Mononuclear cell (primary cell): ENCODE data around the gene KRTAP2-3. TPM values are rescaled to one million over a fixed set of nuclear protein-coding genes. Genes with fewer than 3 reads are reported as not detected.

Source experiments
- H3K27me3 ChIP-seq: 2 replicates; pipeline ENCODE4 v1.6.0; 2011; ENCODE audit warnings: low read length, control low read depth; ENCODE audit not compliant: insufficient read depth
- H3K4me1 ChIP-seq: 2 replicates; pipeline ENCODE4 v1.5.1; 2011; ENCODE audit warnings: mild to moderate bottlenecking, low read length, control low read depth; ENCODE audit not compliant: insufficient read depth
- H3K4me3 ChIP-seq: 2 replicates; pipeline ENCODE4 v1.5.1; 2011; ENCODE audit warnings: mild to moderate bottlenecking, low read length, moderate library complexity
- H3K9me3 ChIP-seq: 2 replicates; pipeline ENCODE4 v1.5.1; 2011; ENCODE audit warnings: low read depth, mild to moderate bottlenecking, control low read depth, low read length
- total RNA-seq: library from RNA; depleted of rRNA; stranded (reverse); fragments of >200 nt; gene quantifications from one replicate; pipeline ENCODE4 v1.2.3, GENCODE V29; 2012

KRTAP2-3 gene
- total RNA-seq, 1 donor = not detected

DNA sequence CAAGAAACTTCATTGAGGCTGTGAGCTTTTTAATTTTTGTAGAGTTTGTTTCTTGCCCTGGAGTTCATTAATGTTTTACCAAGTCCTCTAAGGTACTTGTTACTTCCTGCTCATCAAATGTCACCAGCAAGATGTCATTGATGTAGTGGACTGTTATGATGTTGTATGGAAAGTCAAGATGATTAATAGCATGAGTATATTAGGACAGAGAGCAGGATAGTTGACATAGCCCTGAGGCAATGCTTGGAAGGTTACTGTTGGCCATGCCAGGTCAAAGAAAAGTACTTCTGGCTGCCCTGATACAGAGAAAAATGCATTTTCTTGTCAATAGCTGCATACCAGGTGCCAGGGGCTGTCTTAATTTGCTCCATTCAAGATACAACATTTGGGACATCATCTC lies 39.6 kb downstream of the KRTAP2-3 start:
- Histone ChIP-seq H3K9me3 (no peaks in the 10 kb centered on the region), H3K4me3 (no peak overlapping the region), H3K27me3 (no peaks in the 10 kb centered on the region)

GRCh38 chr17:41019415-41019814 lies 40.5 kb downstream of the KRTAP2-3 start:
- Histone ChIP-seq H3K27me3 (no peaks in the 10 kb centered on the region), H3K4me3 (no peak overlapping the region), H3K4me1 (no peaks in the 10 kb centered on the region), H3K9me3 (no peaks in the 10 kb centered on the region)

More for the DNA sequence above, 39.6 kb downstream of the KRTAP2-3 start:
- no peaks in the 10 kb centered on the region for H3K4me1 ChIP-seq

GRCh38 chr17:41018541-41018940 lies 41.4 kb downstream of the KRTAP2-3 start:
- no peak overlapping the region for H3K4me3 ChIP-seq
- H3K4me1 ChIP-seq = no peaks in the 10 kb centered on the region
- no peaks in the 10 kb centered on the region for H3K27me3 ChIP-seq
- no peaks in the 10 kb centered on the region for H3K9me3 ChIP-seq

DNA sequence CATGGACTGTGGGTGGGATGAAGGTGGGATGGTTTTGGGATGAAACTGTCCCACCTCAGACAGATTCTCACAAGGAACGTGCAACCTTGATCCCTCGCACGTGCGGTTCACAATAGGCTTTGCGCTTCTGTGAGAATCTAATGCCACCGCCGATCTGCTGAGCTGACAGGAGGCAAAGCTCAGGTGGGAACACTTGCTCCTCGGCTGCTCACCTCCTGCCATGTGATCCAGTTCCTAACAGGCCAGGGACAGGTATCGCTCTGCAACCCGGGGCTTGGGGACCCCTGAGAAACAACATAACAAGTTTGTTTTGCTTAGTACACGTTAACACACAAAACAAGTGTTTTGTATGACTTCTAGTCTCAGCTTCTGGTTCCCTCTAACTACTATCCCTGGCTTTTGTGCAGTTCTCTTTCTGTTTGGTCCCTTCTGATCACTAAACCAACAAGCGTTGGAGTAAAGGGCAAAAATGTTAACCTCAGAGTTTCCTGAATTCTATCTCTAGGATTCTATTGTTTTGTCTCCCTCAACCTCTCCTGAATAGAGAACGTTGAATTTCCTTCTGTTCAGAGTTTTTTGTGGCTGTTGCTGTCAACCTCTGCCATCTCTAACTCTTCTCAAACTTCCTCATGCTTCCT lies 43.2 kb downstream of the KRTAP2-3 start:
- Histone ChIP-seq H3K9me3 (no peaks in the 10 kb centered on the region), H3K4me1 (no peaks in the 10 kb centered on the region)

GRCh38 chr17:41015454-41015853 lies 44.5 kb downstream of the KRTAP2-3 start:
- no peak overlapping the region for H3K4me3 ChIP-seq
- no peaks in the 10 kb centered on the region for H3K27me3 ChIP-seq
- H3K9me3 ChIP-seq = no peaks in the 10 kb centered on the region
- H3K4me1 ChIP-seq = no peaks in the 10 kb centered on the region

More for the DNA sequence above, 43.2 kb downstream of the KRTAP2-3 start:
- Histone ChIP-seq H3K27me3 (no peaks in the 10 kb centered on the region), H3K4me3 (no peak overlapping the region)

GRCh38 chr17:41013606-41014005 lies 46.3 kb downstream of the KRTAP2-3 start:
- H3K4me3 ChIP-seq = no peak overlapping the region

DNA sequence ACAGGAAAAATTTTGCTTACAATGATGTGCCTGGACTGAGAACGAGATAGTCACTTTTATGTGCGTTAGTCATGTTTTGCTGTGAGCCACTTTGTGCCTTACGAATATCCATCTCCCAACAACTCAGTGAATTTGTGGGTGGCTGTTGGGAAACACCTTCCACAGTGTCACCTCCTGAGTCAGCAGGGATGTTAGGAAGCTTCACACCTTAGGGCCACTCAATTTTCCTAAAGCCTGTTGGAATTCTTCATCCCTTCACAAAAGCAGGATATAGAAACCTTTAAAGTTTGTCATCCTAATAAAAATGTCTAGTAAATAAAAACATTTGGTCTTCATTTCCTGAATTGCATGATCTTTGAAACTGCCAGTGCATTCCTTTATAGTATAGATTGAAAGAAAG lies 46.7 kb downstream of the KRTAP2-3 start:
- Histone ChIP-seq H3K4me3 (no peak overlapping the region), H3K4me1 (no peaks in the 10 kb centered on the region)

More at GRCh38 chr17:41013606-41014005, 46.3 kb downstream of the KRTAP2-3 start:
- Histone ChIP-seq H3K9me3 (no peaks in the 10 kb centered on the region), H3K4me1 (no peaks in the 10 kb centered on the region), H3K27me3 (no peaks in the 10 kb centered on the region)

DNA sequence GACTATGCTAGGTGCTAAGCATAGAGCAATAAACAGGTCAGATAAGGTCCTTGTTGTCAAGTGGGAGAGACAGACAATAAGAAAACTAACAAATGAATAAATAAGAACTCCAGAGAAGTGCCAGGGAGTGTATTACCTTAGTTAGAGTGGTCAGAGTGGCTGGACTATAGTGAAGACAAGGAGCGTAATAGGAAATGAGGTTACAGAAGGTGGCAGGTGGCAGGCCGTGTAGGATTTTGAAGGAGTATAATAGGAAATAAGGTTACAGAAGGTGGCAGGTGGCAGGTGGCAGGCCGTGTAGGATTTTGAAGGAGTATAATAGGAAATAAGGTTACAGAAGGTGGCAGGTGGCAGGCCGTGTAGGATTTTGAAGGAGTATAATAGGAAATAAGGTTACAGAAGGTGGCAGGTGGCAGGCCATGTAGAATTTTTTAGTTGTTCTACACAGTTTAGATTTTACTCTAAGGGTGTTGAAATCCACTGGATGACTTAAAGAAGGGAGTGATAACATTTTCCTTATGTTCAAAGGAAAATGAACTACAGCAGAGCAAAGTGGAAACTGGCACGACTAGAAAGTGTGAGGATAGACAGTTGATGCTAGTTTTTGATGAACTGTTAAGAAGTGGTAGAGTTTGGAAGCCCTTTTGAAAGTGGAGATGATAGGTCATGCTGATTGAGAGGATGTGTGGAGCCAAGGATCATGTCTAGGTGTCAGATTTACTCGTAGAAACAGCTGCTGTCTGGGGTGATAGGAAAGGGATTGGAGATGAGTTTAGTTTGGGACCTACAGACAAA lies 47.4 kb downstream of the KRTAP2-3 start:
- Histone ChIP-seq H3K4me3 (no peak overlapping the region), H3K4me1 (no peaks in the 10 kb centered on the region), H3K27me3 (no peaks in the 10 kb centered on the region), H3K9me3 (no peaks in the 10 kb centered on the region)

More for the DNA sequence above, 46.7 kb downstream of the KRTAP2-3 start:
- H3K27me3 ChIP-seq = no peaks in the 10 kb centered on the region
- no peaks in the 10 kb centered on the region for H3K9me3 ChIP-seq

DNA sequence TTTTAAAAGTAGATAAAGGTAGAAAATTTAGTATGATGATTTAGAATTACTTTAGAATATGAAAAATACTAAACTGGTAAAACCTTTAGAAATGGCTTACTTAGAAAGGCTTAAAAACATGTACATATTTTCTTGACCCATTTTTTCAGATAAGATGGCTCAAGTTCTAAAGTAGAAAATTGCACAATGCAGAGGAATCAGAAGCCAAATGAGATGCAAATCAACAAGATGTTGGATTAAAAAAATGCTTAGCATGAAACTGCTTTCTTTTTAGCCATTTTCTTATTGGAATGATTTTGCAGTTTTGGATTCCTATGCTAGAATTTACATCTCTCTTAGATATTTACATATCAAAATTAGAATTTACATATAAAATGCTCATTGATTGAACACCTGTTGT lies 49.5 kb downstream of the KRTAP2-3 start:
- Histone ChIP-seq H3K27me3 (peaks cover 2% of the 10 kb centered on the region), H3K4me1 (no peaks in the 10 kb centered on the region), H3K9me3 (no peaks in the 10 kb centered on the region), H3K4me3 (no peak overlapping the region)

GRCh38 chr17:41009936-41010335 lies 50.0 kb downstream of the KRTAP2-3 start:
- peaks cover 2% of the 10 kb centered on the region for H3K27me3 ChIP-seq
- no peak overlapping the region for H3K4me3 ChIP-seq
- no peaks in the 10 kb centered on the region for H3K9me3 ChIP-seq
- H3K4me1 ChIP-seq = no peaks in the 10 kb centered on the region

GRCh38 chr17:41009301-41009760 lies 50.6 kb downstream of the KRTAP2-3 start:
- Histone ChIP-seq H3K9me3 (no peaks in the 10 kb centered on the region), H3K4me3 (no peak overlapping the region), H3K4me1 (no peaks in the 10 kb centered on the region), H3K27me3 (peaks cover 2% of the 10 kb centered on the region)

Other genes starting within 250 kb of the KRTAP2-3 start
- 4.3 TPM for gene KRT10, start 237.5 kb downstream of the KRTAP2-3 start, total RNA-seq
- gene KRT12, start 192.9 kb downstream of the KRTAP2-3 start, total RNA-seq = not detected
- gene KRT20, start 174.9 kb downstream of the KRTAP2-3 start, total RNA-seq = not detected
- 0.52 TPM for gene KRT23, start 122.5 kb downstream of the KRTAP2-3 start, total RNA-seq
- not detected for gene KRT39, start 93.2 kb downstream of the KRTAP2-3 start, total RNA-seq
- gene KRT40, start 75.8 kb downstream of the KRTAP2-3 start, total RNA-seq = 0.10 TPM
- 0.31 TPM for gene KRTAP3-3, start 66.0 kb downstream of the KRTAP2-3 start, total RNA-seq
- not detected for gene KRTAP3-2, start 60.2 kb downstream of the KRTAP2-3 start, total RNA-seq
- not detected for gene KRTAP3-1, start 51.0 kb downstream of the KRTAP2-3 start, total RNA-seq
- not detected for gene KRTAP1-5, start 32.9 kb downstream of the KRTAP2-3 start, total RNA-seq
- gene KRTAP1-4, start 29.9 kb downstream of the KRTAP2-3 start, total RNA-seq = not detected
- gene KRTAP1-3, start 25.2 kb downstream of the KRTAP2-3 start, total RNA-seq = not detected
- gene KRTAP1-1, start 18.7 kb downstream of the KRTAP2-3 start, total RNA-seq = not detected
- not detected for gene KRTAP2-1, start 12.8 kb downstream of the KRTAP2-3 start, total RNA-seq
- gene KRTAP2-2, start 4.9 kb downstream of the KRTAP2-3 start, total RNA-seq = not detected
- not detected for gene KRTAP2-4, start 5.8 kb upstream of the KRTAP2-3 start, total RNA-seq
- not detected for gene KRTAP4-7, start 24.0 kb upstream of the KRTAP2-3 start, total RNA-seq
- gene KRTAP4-8, start 38.0 kb upstream of the KRTAP2-3 start, total RNA-seq = not detected
- not detected for gene KRTAP4-16, start 42.1 kb upstream of the KRTAP2-3 start, total RNA-seq
- gene KRTAP4-9, start 45.3 kb upstream of the KRTAP2-3 start, total RNA-seq = not detected
- gene KRTAP4-11, start 58.3 kb upstream of the KRTAP2-3 start, total RNA-seq = not detected
- not detected for gene KRTAP4-12, start 64.1 kb upstream of the KRTAP2-3 start, total RNA-seq
- gene KRTAP4-6, start 80.4 kb upstream of the KRTAP2-3 start, total RNA-seq = not detected
- not detected for gene KRTAP4-5, start 89.7 kb upstream of the KRTAP2-3 start, total RNA-seq
- not detected for gene KRTAP4-4, start 100.6 kb upstream of the KRTAP2-3 start, total RNA-seq
- gene KRTAP4-3, start 108.1 kb upstream of the KRTAP2-3 start, total RNA-seq = not detected
- gene KRTAP4-2, start 118.1 kb upstream of the KRTAP2-3 start, total RNA-seq = not detected
- not detected for gene KRTAP4-1, start 124.8 kb upstream of the KRTAP2-3 start, total RNA-seq
- gene KRTAP9-1, start 129.8 kb upstream of the KRTAP2-3 start, total RNA-seq = not detected
- gene KRTAP9-2, start 166.5 kb upstream of the KRTAP2-3 start, total RNA-seq = not detected
- gene KRTAP9-3, start 172.3 kb upstream of the KRTAP2-3 start, total RNA-seq = not detected
- gene KRTAP9-8, start 177.9 kb upstream of the KRTAP2-3 start, total RNA-seq = not detected
- not detected for gene KRTAP9-4, start 189.6 kb upstream of the KRTAP2-3 start, total RNA-seq
- gene KRTAP9-9, start 195.3 kb upstream of the KRTAP2-3 start, total RNA-seq = not detected
- gene KRTAP9-6, start 205.3 kb upstream of the KRTAP2-3 start, total RNA-seq = not detected
- not detected for gene KRTAP9-7, start 215.6 kb upstream of the KRTAP2-3 start, total RNA-seq
- not detected for gene KRTAP29-1, start 242.7 kb upstream of the KRTAP2-3 start, total RNA-seq
- gene KRTAP16-1, start 249.2 kb upstream of the KRTAP2-3 start, total RNA-seq = 0.21 TPM